ENCODE measurements around the gene ALDH1B1.

DNA sequence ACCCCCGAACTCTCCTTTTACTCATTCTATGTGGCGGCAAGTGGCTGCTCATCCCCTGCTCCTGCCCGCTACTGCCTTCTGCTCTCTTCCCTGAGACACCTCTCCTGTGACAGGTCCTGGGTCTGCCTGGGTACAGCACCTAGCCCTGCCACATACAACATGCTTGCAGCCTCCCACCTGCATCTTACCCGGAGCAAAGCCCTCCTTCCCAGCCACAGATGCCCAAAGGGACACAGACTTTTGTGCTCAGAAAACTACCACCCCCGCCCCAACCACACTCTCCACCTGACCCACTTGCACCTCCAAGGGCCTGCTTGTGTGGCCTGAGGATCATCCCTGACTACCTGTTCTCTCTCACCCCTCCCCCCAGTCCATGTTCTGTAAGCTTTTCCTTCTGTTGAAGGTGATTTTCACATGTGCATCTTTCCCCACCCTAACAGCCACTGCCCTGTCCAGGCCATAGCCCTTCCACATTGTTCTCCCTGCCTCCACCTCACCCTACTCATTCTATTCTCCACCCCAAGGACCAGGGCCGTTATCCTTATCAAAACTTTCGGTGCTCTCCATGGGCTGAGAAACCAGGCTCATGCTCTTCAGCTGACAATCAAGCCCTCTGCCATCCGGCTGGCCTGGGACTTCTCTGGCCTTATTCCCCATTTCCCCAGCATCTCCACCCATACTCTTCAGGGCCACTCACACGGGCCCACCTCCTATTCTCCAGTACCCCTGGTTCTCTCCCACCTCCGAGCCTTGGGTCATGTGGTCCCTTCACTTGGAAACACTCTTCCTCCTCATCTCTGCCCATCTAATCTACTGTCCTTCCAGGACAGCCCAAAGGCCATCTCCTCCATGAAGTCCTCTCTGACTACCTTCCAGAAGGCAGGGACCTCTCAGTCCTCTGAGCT, 46.4 kb upstream of the ALDH1B1 start:
- no peak for TF ChIP-seq EZH2phosphoT487 (IDR thresholded peaks at IDR 0.05; ENCODE audit: borderline replicate concordance, low read depth)
- TF ChIP-seq POLR2AphosphoS5 (IDR thresholded peaks at IDR 0.05; ENCODE audit: low read depth, low read length) = no peak
- TF ChIP-seq, protein P1, sequence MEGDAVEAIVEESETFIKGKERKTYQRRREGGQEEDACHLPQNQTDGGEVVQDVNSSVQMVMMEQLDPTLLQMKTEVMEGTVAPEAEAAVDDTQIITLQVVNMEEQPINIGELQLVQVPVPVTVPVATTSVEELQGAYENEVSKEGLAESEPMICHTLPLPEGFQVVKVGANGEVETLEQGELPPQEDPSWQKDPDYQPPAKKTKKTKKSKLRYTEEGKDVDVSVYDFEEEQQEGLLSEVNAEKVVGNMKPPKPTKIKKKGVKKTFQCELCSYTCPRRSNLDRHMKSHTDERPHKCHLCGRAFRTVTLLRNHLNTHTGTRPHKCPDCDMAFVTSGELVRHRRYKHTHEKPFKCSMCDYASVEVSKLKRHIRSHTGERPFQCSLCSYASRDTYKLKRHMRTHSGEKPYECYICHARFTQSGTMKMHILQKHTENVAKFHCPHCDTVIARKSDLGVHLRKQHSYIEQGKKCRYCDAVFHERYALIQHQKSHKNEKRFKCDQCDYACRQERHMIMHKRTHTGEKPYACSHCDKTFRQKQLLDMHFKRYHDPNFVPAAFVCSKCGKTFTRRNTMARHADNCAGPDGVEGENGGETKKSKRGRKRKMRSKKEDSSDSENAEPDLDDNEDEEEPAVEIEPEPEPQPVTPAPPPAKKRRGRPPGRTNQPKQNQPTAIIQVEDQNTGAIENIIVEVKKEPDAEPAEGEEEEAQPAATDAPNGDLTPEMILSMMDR (IDR thresholded peaks at IDR 0.05) = no peak
- TF ChIP-seq RAD21 (IDR thresholded peaks at IDR 0.05; ENCODE audit: low read length) = no peak
- no peak for TF ChIP-seq TAF1 (IDR thresholded peaks at IDR 0.05; ENCODE audit: borderline replicate concordance, low read depth, low read length)
- no peak for TF ChIP-seq SIN3A (IDR thresholded peaks at IDR 0.05; ENCODE audit: borderline replicate concordance, low read depth, low read length)
- TF ChIP-seq, protein P2, sequence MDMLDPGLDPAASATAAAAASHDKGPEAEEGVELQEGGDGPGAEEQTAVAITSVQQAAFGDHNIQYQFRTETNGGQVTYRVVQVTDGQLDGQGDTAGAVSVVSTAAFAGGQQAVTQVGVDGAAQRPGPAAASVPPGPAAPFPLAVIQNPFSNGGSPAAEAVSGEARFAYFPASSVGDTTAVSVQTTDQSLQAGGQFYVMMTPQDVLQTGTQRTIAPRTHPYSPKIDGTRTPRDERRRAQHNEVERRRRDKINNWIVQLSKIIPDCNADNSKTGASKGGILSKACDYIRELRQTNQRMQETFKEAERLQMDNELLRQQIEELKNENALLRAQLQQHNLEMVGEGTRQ (IDR thresholded peaks at IDR 0.05; ENCODE audit: borderline replicate concordance, low read depth, low read length) = no peak
- TF ChIP-seq MXI1 (IDR thresholded peaks at IDR 0.05; ENCODE audit: low read depth, low read length) = no peak
- TF ChIP-seq RCOR1 (IDR thresholded peaks at IDR 0.05; ENCODE audit: low read length) = no peak
- no peak for TF ChIP-seq EP300 (IDR thresholded peaks at IDR 0.05; ENCODE audit: borderline replicate concordance in 1 of 2, low read depth in 1 of 2, low read length in 1 of 2)
- TF ChIP-seq YY1 (IDR thresholded peaks at IDR 0.05; ENCODE audit: low read depth) = no peak
- TF ChIP-seq, protein P3, sequence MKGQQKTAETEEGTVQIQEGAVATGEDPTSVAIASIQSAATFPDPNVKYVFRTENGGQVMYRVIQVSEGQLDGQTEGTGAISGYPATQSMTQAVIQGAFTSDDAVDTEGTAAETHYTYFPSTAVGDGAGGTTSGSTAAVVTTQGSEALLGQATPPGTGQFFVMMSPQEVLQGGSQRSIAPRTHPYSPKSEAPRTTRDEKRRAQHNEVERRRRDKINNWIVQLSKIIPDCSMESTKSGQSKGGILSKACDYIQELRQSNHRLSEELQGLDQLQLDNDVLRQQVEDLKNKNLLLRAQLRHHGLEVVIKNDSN (IDR thresholded peaks at IDR 0.05; ENCODE audit: borderline replicate concordance, low read depth) = no peak
- no peak for TF ChIP-seq GABPA (IDR thresholded peaks at IDR 0.05; ENCODE audit: low read depth)
- no peak for TF ChIP-seq SMC3 (IDR thresholded peaks at IDR 0.05; ENCODE audit: low read depth, low read length)
